ENCODE data around the gene KCTD15.

The KCTD15 gene

GRCh38 chr19:33794683-33795369 is 1.8 kb upstream of the KCTD15 start:
- Mint-ChIP-seq H3K4me1 (peaks cover 49% of the 10 kb centered on the region), H3K9me3 (no peaks in the 10 kb centered on the region), H3K27me3 (ENCODE audit: low read depth, poor library complexity) (peaks cover 11% of the 10 kb centered on the region), H3K27ac (peak overlapping the region; percentile 69), H3K4me3 (peak overlapping the region; percentile 85), H3K36me3 (ENCODE audit: low read depth) (peaks cover 5% of the 10 kb centered on the region)
- peak; percentile 52 for DNase-seq
- no peak for TF ChIP-seq CTCF (IDR thresholded peaks at IDR 0.05)

GRCh38 chr19:33795370-33796163 is 1.1 kb upstream of the KCTD15 start:
- no peaks in the 10 kb centered on the region for H3K9me3 Mint-ChIP-seq
- DNase-seq, result peak; percentile 93
- H3K36me3 Mint-ChIP-seq (ENCODE audit: low read depth), result peaks cover 9% of the 10 kb centered on the region
- peaks cover 56% of the 10 kb centered on the region for H3K4me1 Mint-ChIP-seq
- H3K27me3 Mint-ChIP-seq (ENCODE audit: low read depth, poor library complexity), result peaks cover 11% of the 10 kb centered on the region
- H3K27ac Mint-ChIP-seq, result peak overlapping the region; percentile 90
- peak; percentile 59 for TF ChIP-seq CTCF (IDR thresholded peaks at IDR 0.05)
- H3K4me3 Mint-ChIP-seq, result peak overlapping the region; percentile 85

- H3K9me3 Mint-ChIP-seq, result no peaks in the 10 kb centered on the region
- peak overlapping the region; percentile 94 for H3K27ac Mint-ChIP-seq
Measured at GRCh38 chr19:33797802-33798671, 1.4 kb downstream of the KCTD15 start.

GRCh38 chr19:33798681-33799111 is 2.0 kb downstream of the KCTD15 start:
- H3K27ac Mint-ChIP-seq, result peak overlapping the region; percentile 94
- DNase-seq, result no peak
- H3K36me3 Mint-ChIP-seq (ENCODE audit: low read depth), result peaks cover 19% of the 10 kb centered on the region
- peaks cover 42% of the 10 kb centered on the region for H3K4me1 Mint-ChIP-seq
- peak overlapping the region; percentile 95 for H3K4me3 Mint-ChIP-seq
- peaks cover 6% of the 10 kb centered on the region for H3K27me3 Mint-ChIP-seq (ENCODE audit: low read depth, poor library complexity)
- no peak for TF ChIP-seq CTCF (IDR thresholded peaks at IDR 0.05)
- no peaks in the 10 kb centered on the region for H3K9me3 Mint-ChIP-seq

More at GRCh38 chr19:33797802-33798671, 1.4 kb downstream of the KCTD15 start:
- Mint-ChIP-seq H3K27me3 (ENCODE audit: low read depth, poor library complexity) (peaks cover 6% of the 10 kb centered on the region), H3K36me3 (ENCODE audit: low read depth) (peaks cover 19% of the 10 kb centered on the region), H3K4me3 (peak overlapping the region; percentile 95), H3K4me1 (peaks cover 49% of the 10 kb centered on the region)
- TF ChIP-seq CTCF (IDR thresholded peaks at IDR 0.05), result no peak
- peak; percentile 80 for DNase-seq

- Mint-ChIP-seq H3K9me3 (no peaks in the 10 kb centered on the region), H3K4me1 (peaks cover 34% of the 10 kb centered on the region), H3K27ac (peak overlapping the region; percentile 54), H3K27me3 (ENCODE audit: low read depth, poor library complexity) (peaks cover 6% of the 10 kb centered on the region), H3K36me3 (ENCODE audit: low read depth) (peaks cover 24% of the 10 kb centered on the region), H3K4me3 (peak overlapping the region; percentile 95)
- no peak for DNase-seq
- TF ChIP-seq CTCF (IDR thresholded peaks at IDR 0.05), result no peak
Measured at GRCh38 chr19:33799476-33799875, 2.8 kb downstream of the KCTD15 start.

Measured in nephron progenitor cell (in vitro differentiated cells).